GM23338 (cell line): ENCODE data around the gene TPMT. TPM values are rescaled to one million over a fixed set of nuclear protein-coding genes. Genes with fewer than 3 reads are reported as not detected.

Source experiments
- ATAC-seq: fragments of 200-7000 bp; cut with Tn5 transposase; 3 replicates; pipeline ENCODE4 v1.9.1; 2020
- DNase-seq: peaks from one replicate; pipeline ENCODE4 v3.0.0-alpha.2; 2015; ENCODE audit warnings: low spot score
- H2AFZ ChIP-seq: fragments of 200-600 bp; sonication (generic); 2 replicates; pipeline ENCODE4 v1.8.0; 2016; ENCODE audit warnings: antibody characterized with exemption, mild to moderate bottlenecking, moderate library complexity
- H3F3A ChIP-seq: fragments of 200-600 bp; sonication (generic); replicated peaks from 2 replicates; pipeline ENCODE4 v1.8.0; 2017; ENCODE audit warnings: antibody characterized with exemption, mixed run types, low read depth
- H3K27ac ChIP-seq: fragments of 200-600 bp; sonication (generic); 2 replicates; pipeline ENCODE4 v1.6.1; 2016; ENCODE audit warnings: low read depth
- H3K27me3 ChIP-seq: fragments of 200-600 bp; sonication (generic); 2 replicates; pipeline ENCODE4 v1.8.0; 2016; ENCODE audit warnings: mild to moderate bottlenecking, mixed run types, moderate library complexity; ENCODE audit not compliant: insufficient read depth
- H3K36me3 ChIP-seq: fragments of 200-600 bp; sonication (generic); 2 replicates; pipeline ENCODE4 v1.8.0; 2016; ENCODE audit warnings: mild to moderate bottlenecking; ENCODE audit not compliant: insufficient read depth
- H3K4me1 ChIP-seq: fragments of 200-600 bp; sonication (generic); 2 replicates; pipeline ENCODE4 v1.8.0; 2016; ENCODE audit warnings: mild to moderate bottlenecking, moderate library complexity; ENCODE audit not compliant: insufficient read depth
- H3K4me2 ChIP-seq: fragments of 200-600 bp; sonication (generic); 2 replicates; pipeline ENCODE4 v1.7.1; 2017; ENCODE audit warnings: mixed run types
- H3K4me3 ChIP-seq: fragments of 200-600 bp; sonication (generic); 2 replicates; pipeline ENCODE4 v1.6.1; 2016; ENCODE audit warnings: mixed run types
- H3K79me2 ChIP-seq: fragments of 200-600 bp; sonication (generic); replicated peaks from 2 replicates; pipeline ENCODE4 v1.8.0; 2017; ENCODE audit warnings: mild to moderate bottlenecking; ENCODE audit not compliant: insufficient read depth
- H3K9me2 ChIP-seq: fragments of 200-600 bp; sonication (generic); 2 replicates; pipeline ENCODE4 v1.8.0; 2017; ENCODE audit not compliant: insufficient read depth
- H4K20me1 ChIP-seq: fragments of 200-600 bp; sonication (generic); replicated peaks from 2 replicates; pipeline ENCODE4 v1.8.0; 2017; ENCODE audit warnings: mild to moderate bottlenecking; ENCODE audit not compliant: insufficient read depth
- H3K27ac Mint-ChIP-seq: 2 replicates; pipeline ENCODE4 v1.8.0; 2020; ENCODE audit warnings: inconsistent platforms, mild to moderate bottlenecking, moderate library complexity, mixed read lengths
- H3K27me3 Mint-ChIP-seq: 3 replicates; pipeline ENCODE4 v1.8.0; 2022; ENCODE audit warnings: low read depth, mild to moderate bottlenecking, moderate library complexity, mixed read lengths, inconsistent platforms; ENCODE audit not compliant: insufficient read depth, poor library complexity
- H3K36me3 Mint-ChIP-seq: 3 replicates; pipeline ENCODE4 v1.8.0; 2021; ENCODE audit warnings: low read depth, mild to moderate bottlenecking, inconsistent platforms, moderate library complexity, mixed read lengths
- H3K4me1 Mint-ChIP-seq: 3 replicates; pipeline ENCODE4 v1.8.0; 2020; ENCODE audit warnings: mild to moderate bottlenecking, inconsistent platforms, mixed read lengths
- H3K4me3 Mint-ChIP-seq: 3 replicates; pipeline ENCODE4 v1.8.0; 2021; ENCODE audit warnings: moderate library complexity, mild to moderate bottlenecking, inconsistent platforms, mixed read lengths
- H3K9me3 Mint-ChIP-seq: 3 replicates; pipeline ENCODE4 v1.8.0; 2020; ENCODE audit warnings: moderate library complexity, mild to moderate bottlenecking, inconsistent platforms, mixed read lengths
- CREB1 ChIP-seq: fragments of 250-450 bp; sonication (Bioruptor Pico); IDR thresholded peaks from 2 replicates; pipeline ENCODE4 v1.5.0; 2020; ENCODE audit warnings: low read depth, mild to moderate bottlenecking, moderate library complexity
- ETS1 ChIP-seq: IDR thresholded peaks from 2 replicates; pipeline ENCODE4 v1.6.1; 2016; ENCODE audit warnings: antibody characterized with exemption
- JUNB ChIP-seq: IDR thresholded peaks from one replicate; pipeline ENCODE4 v1.6.1; 2016; ENCODE audit warnings: antibody characterized with exemption; ENCODE audit not compliant: unreplicated experiment
- POLR2AphosphoS5 ChIP-seq: IDR thresholded peaks from 2 replicates; pipeline ENCODE4 v1.6.1; 2016; ENCODE audit warnings: antibody characterized with exemption, low read depth
- STAT1 ChIP-seq: IDR thresholded peaks from one replicate; pipeline ENCODE4 v1.6.1; 2016; ENCODE audit warnings: antibody characterized with exemption; ENCODE audit not compliant: unreplicated experiment
- polyA plus RNA-seq: library from polyadenylated mRNA; unstranded; fragments of >200 nt; fragmentation: Nextera tagmentation; extraction: Ambion mirVana; gene quantifications from 2 replicates; pipeline ENCODE4 v1.2.1, GENCODE V29; 2016
- total RNA-seq: library from RNA; depleted of rRNA; stranded (reverse); fragments of >200 nt; shearing (Covaris generic); gene quantifications from 2 replicates; pipeline ENCODE4 v1.2.3, GENCODE V29; 2014
- TF ChIP-seq, protein P1 (sequence below): fragments of 250-450 bp; sonication (Bioruptor Pico); IDR thresholded peaks from 2 replicates; pipeline ENCODE4 v1.5.0; 2020; ENCODE audit warnings: mild to moderate bottlenecking, moderate library complexity
- TF ChIP-seq, protein P2 (sequence below), 2 experiments: fragments of 200-600 bp in 1 of 2; sonication (generic) in 1 of 2; conservative IDR thresholded peaks; 2 replicates each; pipeline versions ENCODE4 v1.5.1 to v1.6.1; 2016 to 2017; ENCODE audit warnings: antibody characterized with exemption in 2 of 2, low read depth in 2 of 2, mild to moderate bottlenecking in 2 of 2, moderate library complexity in 1 of 2

TPMT gene
- total and polyA plus RNA-seq, 2 experiments from 2014 or later = 19.5 to 21.6 TPM

DNA sequence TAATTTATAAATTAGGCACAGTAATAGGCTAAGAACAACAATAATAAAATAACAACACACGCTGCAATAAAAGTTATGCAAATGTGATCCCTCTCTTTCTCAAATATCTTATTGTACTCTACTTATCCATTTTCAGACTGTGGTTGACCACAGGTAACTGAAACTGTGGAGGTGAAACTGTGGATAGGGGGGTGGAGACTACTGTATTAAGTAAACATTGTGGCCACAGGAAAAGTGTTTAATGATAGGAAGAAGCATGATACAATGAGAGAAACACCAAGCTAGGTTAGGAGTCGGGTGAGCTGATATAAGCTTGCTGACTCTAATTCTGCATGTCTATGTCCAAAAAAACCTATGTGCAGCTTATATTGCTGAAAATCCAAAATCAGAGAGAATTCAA is 55.4 kb downstream of the TPMT start (continued):
- TF ChIP-seq ETS1 (no peak), JUNB (no peak)

DNA sequence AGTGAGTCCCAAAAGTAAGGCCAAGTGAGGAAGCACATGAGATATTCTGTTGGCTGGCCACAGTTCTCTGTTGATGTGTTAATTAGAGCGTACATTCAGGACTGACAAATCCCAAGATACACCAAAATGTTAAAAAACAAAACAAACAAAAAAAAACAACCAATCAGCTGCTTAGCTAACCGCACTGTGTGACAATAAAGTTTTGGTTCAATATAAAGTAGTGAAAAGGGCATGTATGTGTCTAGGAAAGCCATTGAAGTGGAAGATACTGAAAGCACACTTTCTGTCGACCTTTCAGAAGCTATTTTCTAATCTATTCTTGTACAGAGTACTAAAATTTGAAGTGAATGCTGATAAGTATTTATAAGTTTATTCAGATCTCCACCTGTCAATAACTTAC is 58.5 kb downstream of the TPMT start:
- no peaks in the 10 kb centered on the region for H3K9me3 Mint-ChIP-seq
- H3K4me3 Mint-ChIP-seq = no peak overlapping the region
- ATAC-seq (no peak), DNase-seq (no peak)
- Histone ChIP-seq H3K36me3 (no peaks in the 10 kb centered on the region), H3F3A (no peaks in the 10 kb centered on the region), H3K4me2 (no peak overlapping the region), H3K79me2 (no peaks in the 10 kb centered on the region), H3K9me2 (no peaks in the 10 kb centered on the region; the same call in 1 of the 2 replicates), H4K20me1 (no peaks in the 10 kb centered on the region), H3K4me1 (no peaks in the 10 kb centered on the region), H2AFZ (peak overlapping the region; percentile 16; the same call in 1 of the 2 replicates), H3K4me3 (no peak overlapping the region), H3K27me3 (no peaks in the 10 kb centered on the region), H3K27ac (no peak overlapping the region)
- no peak overlapping the region for H3K27ac Mint-ChIP-seq
- peaks cover 2% of the 10 kb centered on the region for H3K27me3 Mint-ChIP-seq
- TF ChIP-seq, protein P1, sequence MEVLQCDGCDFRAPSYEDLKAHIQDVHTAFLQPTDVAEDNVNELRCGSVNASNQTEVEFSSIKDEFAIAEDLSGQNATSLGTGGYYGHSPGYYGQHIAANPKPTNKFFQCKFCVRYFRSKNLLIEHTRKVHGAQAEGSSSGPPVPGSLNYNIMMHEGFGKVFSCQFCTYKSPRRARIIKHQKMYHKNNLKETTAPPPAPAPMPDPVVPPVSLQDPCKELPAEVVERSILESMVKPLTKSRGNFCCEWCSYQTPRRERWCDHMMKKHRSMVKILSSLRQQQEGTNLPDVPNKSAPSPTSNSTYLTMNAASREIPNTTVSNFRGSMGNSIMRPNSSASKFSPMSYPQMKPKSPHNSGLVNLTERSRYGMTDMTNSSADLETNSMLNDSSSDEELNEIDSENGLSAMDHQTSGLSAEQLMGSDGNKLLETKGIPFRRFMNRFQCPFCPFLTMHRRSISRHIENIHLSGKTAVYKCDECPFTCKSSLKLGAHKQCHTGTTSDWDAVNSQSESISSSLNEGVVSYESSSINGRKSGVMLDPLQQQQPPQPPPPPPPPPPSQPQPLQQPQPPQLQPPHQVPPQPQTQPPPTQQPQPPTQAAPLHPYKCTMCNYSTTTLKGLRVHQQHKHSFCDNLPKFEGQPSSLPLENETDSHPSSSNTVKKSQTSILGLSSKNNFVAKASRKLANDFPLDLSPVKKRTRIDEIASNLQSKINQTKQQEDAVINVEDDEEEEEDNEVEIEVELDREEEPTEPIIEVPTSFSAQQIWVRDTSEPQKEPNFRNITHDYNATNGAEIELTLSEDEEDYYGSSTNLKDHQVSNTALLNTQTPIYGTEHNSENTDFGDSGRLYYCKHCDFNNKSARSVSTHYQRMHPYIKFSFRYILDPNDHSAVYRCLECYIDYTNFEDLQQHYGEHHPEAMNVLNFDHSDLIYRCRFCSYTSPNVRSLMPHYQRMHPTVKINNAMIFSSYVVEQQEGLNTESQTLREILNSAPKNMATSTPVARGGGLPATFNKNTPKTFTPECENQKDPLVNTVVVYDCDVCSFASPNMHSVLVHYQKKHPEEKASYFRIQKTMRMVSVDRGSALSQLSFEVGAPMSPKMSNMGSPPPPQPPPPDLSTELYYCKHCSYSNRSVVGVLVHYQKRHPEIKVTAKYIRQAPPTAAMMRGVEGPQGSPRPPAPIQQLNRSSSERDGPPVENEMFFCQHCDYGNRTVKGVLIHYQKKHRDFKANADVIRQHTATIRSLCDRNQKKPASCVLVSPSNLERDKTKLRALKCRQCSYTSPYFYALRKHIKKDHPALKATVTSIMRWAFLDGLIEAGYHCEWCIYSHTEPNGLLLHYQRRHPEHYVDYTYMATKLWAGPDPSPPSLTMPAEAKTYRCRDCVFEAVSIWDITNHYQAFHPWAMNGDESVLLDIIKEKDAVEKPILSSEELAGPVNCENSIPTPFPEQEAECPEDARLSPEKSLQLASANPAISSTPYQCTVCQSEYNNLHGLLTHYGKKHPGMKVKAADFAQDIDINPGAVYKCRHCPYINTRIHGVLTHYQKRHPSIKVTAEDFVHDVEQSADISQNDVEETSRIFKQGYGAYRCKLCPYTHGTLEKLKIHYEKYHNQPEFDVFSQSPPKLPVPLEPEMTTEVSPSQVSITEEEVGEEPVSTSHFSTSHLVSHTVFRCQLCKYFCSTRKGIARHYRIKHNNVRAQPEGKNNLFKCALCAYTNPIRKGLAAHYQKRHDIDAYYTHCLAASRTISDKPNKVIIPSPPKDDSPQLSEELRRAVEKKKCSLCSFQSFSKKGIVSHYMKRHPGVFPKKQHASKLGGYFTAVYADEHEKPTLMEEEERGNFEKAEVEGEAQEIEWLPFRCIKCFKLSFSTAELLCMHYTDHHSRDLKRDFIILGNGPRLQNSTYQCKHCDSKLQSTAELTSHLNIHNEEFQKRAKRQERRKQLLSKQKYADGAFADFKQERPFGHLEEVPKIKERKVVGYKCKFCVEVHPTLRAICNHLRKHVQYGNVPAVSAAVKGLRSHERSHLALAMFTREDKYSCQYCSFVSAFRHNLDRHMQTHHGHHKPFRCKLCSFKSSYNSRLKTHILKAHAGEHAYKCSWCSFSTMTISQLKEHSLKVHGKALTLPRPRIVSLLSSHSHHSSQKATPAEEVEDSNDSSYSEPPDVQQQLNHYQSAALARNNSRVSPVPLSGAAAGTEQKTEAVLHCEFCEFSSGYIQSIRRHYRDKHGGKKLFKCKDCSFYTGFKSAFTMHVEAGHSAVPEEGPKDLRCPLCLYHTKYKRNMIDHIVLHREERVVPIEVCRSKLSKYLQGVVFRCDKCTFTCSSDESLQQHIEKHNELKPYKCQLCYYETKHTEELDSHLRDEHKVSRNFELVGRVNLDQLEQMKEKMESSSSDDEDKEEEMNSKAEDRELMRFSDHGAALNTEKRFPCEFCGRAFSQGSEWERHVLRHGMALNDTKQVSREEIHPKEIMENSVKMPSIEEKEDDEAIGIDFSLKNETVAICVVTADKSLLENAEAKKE = no peak
- TF ChIP-seq, protein P2, sequence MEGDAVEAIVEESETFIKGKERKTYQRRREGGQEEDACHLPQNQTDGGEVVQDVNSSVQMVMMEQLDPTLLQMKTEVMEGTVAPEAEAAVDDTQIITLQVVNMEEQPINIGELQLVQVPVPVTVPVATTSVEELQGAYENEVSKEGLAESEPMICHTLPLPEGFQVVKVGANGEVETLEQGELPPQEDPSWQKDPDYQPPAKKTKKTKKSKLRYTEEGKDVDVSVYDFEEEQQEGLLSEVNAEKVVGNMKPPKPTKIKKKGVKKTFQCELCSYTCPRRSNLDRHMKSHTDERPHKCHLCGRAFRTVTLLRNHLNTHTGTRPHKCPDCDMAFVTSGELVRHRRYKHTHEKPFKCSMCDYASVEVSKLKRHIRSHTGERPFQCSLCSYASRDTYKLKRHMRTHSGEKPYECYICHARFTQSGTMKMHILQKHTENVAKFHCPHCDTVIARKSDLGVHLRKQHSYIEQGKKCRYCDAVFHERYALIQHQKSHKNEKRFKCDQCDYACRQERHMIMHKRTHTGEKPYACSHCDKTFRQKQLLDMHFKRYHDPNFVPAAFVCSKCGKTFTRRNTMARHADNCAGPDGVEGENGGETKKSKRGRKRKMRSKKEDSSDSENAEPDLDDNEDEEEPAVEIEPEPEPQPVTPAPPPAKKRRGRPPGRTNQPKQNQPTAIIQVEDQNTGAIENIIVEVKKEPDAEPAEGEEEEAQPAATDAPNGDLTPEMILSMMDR (conservative IDR thresholded peaks at IDR 0.05; ENCODE audit: low read depth in 2 of 2) = no peak
- no peak for TF ChIP-seq CREB1
- no peak for TF ChIP-seq POLR2AphosphoS5
- no peak for TF ChIP-seq JUNB
- no peak for TF ChIP-seq STAT1
- H3K36me3 Mint-ChIP-seq = no peaks in the 10 kb centered on the region
- no peaks in the 10 kb centered on the region for H3K4me1 Mint-ChIP-seq
